ENCODE results near the gene RALGDS.

DNA sequence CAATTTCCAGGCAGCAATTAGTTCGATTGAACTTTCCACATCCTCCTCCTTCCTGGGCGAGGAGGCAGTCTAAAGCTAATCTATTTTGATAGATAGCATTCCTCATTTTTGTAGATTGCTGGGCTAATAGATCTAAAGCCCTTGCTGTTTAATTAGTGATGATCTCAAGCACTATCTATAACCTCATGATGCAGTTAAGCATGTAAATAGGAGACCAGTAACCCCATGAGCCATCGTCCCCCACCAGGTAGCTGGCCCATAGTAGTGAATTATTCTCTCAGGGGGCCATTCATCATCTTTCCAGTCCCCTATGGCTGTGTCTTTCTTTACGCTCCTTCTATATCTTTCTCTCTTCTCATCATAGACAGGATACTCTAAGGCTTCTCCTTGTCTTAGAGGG lies 44.3 kb downstream of the RALGDS start:
- TF ChIP-seq, protein P1, sequence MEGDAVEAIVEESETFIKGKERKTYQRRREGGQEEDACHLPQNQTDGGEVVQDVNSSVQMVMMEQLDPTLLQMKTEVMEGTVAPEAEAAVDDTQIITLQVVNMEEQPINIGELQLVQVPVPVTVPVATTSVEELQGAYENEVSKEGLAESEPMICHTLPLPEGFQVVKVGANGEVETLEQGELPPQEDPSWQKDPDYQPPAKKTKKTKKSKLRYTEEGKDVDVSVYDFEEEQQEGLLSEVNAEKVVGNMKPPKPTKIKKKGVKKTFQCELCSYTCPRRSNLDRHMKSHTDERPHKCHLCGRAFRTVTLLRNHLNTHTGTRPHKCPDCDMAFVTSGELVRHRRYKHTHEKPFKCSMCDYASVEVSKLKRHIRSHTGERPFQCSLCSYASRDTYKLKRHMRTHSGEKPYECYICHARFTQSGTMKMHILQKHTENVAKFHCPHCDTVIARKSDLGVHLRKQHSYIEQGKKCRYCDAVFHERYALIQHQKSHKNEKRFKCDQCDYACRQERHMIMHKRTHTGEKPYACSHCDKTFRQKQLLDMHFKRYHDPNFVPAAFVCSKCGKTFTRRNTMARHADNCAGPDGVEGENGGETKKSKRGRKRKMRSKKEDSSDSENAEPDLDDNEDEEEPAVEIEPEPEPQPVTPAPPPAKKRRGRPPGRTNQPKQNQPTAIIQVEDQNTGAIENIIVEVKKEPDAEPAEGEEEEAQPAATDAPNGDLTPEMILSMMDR (IDR thresholded peaks at IDR 0.05; ENCODE audit: insufficient read depth, low read length) = no peak
- TF ChIP-seq, protein P2, sequence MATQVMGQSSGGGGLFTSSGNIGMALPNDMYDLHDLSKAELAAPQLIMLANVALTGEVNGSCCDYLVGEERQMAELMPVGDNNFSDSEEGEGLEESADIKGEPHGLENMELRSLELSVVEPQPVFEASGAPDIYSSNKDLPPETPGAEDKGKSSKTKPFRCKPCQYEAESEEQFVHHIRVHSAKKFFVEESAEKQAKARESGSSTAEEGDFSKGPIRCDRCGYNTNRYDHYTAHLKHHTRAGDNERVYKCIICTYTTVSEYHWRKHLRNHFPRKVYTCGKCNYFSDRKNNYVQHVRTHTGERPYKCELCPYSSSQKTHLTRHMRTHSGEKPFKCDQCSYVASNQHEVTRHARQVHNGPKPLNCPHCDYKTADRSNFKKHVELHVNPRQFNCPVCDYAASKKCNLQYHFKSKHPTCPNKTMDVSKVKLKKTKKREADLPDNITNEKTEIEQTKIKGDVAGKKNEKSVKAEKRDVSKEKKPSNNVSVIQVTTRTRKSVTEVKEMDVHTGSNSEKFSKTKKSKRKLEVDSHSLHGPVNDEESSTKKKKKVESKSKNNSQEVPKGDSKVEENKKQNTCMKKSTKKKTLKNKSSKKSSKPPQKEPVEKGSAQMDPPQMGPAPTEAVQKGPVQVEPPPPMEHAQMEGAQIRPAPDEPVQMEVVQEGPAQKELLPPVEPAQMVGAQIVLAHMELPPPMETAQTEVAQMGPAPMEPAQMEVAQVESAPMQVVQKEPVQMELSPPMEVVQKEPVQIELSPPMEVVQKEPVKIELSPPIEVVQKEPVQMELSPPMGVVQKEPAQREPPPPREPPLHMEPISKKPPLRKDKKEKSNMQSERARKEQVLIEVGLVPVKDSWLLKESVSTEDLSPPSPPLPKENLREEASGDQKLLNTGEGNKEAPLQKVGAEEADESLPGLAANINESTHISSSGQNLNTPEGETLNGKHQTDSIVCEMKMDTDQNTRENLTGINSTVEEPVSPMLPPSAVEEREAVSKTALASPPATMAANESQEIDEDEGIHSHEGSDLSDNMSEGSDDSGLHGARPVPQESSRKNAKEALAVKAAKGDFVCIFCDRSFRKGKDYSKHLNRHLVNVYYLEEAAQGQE (IDR thresholded peaks at IDR 0.05; ENCODE audit: insufficient replicate concordance, low read depth) = no peak
- TF ChIP-seq POLR2AphosphoS5 (IDR thresholded peaks at IDR 0.05; ENCODE audit: low read depth) = no peak
- TF ChIP-seq GABPA (IDR thresholded peaks at IDR 0.05; ENCODE audit: low read depth) = no peak
- TF ChIP-seq SPI1 (IDR thresholded peaks at IDR 0.05; ENCODE audit: borderline replicate concordance, low read depth) = no peak
